Measurements from ENCODE around the gene KTN1. TPM values are rescaled to one million over a fixed set of nuclear protein-coding genes. Genes with fewer than 3 reads are reported as not detected.

KTN1 gene
- total RNA-seq, 1 experiment from 2014 or later: 199 TPM

DNA sequence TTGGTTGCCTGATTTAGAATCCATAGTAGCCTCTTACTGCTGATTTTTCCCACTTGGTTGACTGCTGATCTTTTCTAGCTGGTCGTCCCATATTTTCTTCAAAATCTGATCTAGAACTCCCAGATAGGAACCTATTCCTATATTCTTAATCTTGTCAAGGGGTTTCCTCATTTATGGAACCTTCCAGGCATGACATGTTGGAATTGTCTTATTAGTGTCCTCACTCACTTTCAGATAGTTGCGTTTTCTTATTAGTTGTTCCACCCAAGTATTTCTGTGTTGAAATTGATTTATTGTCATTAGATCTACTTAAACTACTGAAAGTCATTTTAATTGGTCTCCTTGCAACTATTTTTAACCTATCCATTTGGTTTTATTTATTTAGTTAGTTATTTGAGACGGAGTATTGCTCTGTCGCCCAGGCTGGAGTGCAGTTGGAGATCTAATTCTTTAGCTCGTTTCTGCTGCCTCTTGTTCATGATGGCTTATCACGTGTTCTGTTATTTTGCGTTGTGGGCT lies 25.0 kb downstream of the KTN1 start:
- intact Hi-C loops (cut with micrococcal nuclease; ENCODE audit: unreplicated experiment): no loop called here
- Histone ChIP-seq H3K4me3 (ENCODE audit: low read depth, low read length, poor library complexity, severe bottlenecking) (no peak overlapping the region), H3K27me3 (replicated peaks; ENCODE audit: insufficient read depth, low read depth, low read length, poor library complexity) (no peaks in the 10 kb centered on the region), H3K27ac (ENCODE audit: low read depth, low read length, poor library complexity, severe bottlenecking) (no peak overlapping the region), H3K9me3 (ENCODE audit: low read depth, low read length, poor library complexity, severe bottlenecking) (no peaks in the 10 kb centered on the region), H3K4me1 (ENCODE audit: insufficient read depth, low read length, poor library complexity, severe bottlenecking) (peaks cover 59% of the 10 kb centered on the region), H3K36me3 (ENCODE audit: insufficient read depth, low read length, poor library complexity, severe bottlenecking) (no peaks in the 10 kb centered on the region)
- ChIA-PET POLR2A (ENCODE audit: low non-redundant PET) (no interaction called here), CTCF (no interaction called here)
- DNase-seq (ENCODE audit: low spot score): no peak
- TF ChIP-seq EZH2 (IDR thresholded peaks at IDR 0.05; ENCODE audit: borderline replicate concordance, low read depth, low read length, poor library complexity, severe bottlenecking): no peak
- TF ChIP-seq, protein P1, sequence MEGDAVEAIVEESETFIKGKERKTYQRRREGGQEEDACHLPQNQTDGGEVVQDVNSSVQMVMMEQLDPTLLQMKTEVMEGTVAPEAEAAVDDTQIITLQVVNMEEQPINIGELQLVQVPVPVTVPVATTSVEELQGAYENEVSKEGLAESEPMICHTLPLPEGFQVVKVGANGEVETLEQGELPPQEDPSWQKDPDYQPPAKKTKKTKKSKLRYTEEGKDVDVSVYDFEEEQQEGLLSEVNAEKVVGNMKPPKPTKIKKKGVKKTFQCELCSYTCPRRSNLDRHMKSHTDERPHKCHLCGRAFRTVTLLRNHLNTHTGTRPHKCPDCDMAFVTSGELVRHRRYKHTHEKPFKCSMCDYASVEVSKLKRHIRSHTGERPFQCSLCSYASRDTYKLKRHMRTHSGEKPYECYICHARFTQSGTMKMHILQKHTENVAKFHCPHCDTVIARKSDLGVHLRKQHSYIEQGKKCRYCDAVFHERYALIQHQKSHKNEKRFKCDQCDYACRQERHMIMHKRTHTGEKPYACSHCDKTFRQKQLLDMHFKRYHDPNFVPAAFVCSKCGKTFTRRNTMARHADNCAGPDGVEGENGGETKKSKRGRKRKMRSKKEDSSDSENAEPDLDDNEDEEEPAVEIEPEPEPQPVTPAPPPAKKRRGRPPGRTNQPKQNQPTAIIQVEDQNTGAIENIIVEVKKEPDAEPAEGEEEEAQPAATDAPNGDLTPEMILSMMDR (conservative IDR thresholded peaks at IDR 0.05; ENCODE audit: low read depth, low read length): no peak
- no TSS peak for BruUV-seq (replicated peaks)

DNA sequence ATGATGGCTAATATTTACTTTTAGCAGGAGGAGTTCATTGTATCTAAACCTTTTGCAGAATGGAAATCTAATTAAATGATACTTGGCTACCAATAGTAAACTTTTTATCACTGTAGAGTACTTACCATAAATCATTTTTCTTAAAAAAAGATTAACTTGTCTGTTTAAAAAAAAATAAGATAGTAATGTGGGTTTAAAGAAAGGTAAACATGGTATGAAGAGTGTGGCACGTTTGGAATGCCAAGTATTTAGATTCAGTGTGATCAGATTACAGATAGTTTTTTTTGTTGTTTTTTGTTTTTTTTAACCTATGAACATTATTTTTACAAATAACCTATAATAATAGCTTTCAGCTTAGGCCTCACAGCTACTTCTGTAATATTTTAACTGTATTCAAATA lies 25.8 kb downstream of the KTN1 start:
- Histone ChIP-seq H3K27me3 (replicated peaks; ENCODE audit: insufficient read depth, low read depth, low read length, poor library complexity) (no peaks in the 10 kb centered on the region), H3K4me3 (ENCODE audit: low read depth, low read length, poor library complexity, severe bottlenecking) (no peak overlapping the region), H3K27ac (ENCODE audit: low read depth, low read length, poor library complexity, severe bottlenecking) (no peak overlapping the region), H3K36me3 (ENCODE audit: insufficient read depth, low read length, poor library complexity, severe bottlenecking) (no peaks in the 10 kb centered on the region), H3K9me3 (ENCODE audit: low read depth, low read length, poor library complexity, severe bottlenecking) (no peaks in the 10 kb centered on the region), H3K4me1 (ENCODE audit: insufficient read depth, low read length, poor library complexity, severe bottlenecking) (peaks cover 52% of the 10 kb centered on the region)
- BruUV-seq (replicated peaks): no TSS peak
- TF ChIP-seq, protein P1 (conservative IDR thresholded peaks at IDR 0.05; ENCODE audit: low read depth, low read length): no peak
- TF ChIP-seq EZH2 (IDR thresholded peaks at IDR 0.05; ENCODE audit: borderline replicate concordance, low read depth, low read length, poor library complexity, severe bottlenecking): no peak
- ChIA-PET CTCF (no interaction called here), POLR2A (ENCODE audit: low non-redundant PET) (no interaction called here)
- no peak for DNase-seq (ENCODE audit: low spot score)
- intact Hi-C loops (cut with micrococcal nuclease; ENCODE audit: unreplicated experiment): no loop called here

DNA sequence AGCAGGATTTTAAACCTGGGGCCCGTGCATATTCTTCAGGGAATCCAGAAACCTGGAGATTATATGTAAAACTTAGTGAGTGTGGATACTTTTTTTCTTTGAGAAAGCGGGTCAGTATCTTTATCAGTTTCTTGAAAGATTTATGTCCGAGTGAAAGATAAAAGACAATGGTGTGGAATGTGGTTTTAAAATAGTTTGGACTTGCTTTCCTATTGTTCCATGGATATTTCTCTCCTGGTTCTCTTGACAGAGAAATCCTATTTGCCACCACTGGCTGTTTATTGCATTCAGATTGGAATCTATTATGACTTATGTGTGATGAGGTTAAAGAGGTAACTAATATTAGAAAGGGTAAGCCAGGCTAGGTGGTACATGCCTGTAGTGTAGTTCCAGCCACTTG lies 27.4 kb downstream of the KTN1 start:
- DNase-seq (ENCODE audit: low spot score): no peak
- H3K36me3 ChIP-seq (ENCODE audit: insufficient read depth, low read length, poor library complexity, severe bottlenecking): no peaks in the 10 kb centered on the region
- H3K27ac ChIP-seq (ENCODE audit: low read depth, low read length, poor library complexity, severe bottlenecking): no peak overlapping the region
- BruUV-seq (replicated peaks): no TSS peak
- CTCF ChIA-PET: no interaction called here
- no peaks in the 10 kb centered on the region for H3K27me3 ChIP-seq (replicated peaks; ENCODE audit: insufficient read depth, low read depth, low read length, poor library complexity)
- POLR2A ChIA-PET (ENCODE audit: low non-redundant PET): no interaction called here
- intact Hi-C loops (cut with micrococcal nuclease; ENCODE audit: unreplicated experiment): no loop called here
- no peak for TF ChIP-seq EZH2 (IDR thresholded peaks at IDR 0.05; ENCODE audit: borderline replicate concordance, low read depth, low read length, poor library complexity, severe bottlenecking)
- TF ChIP-seq, protein P1 (conservative IDR thresholded peaks at IDR 0.05; ENCODE audit: low read depth, low read length): no peak
- no peak overlapping the region for H3K4me3 ChIP-seq (ENCODE audit: low read depth, low read length, poor library complexity, severe bottlenecking)
- H3K9me3 ChIP-seq (ENCODE audit: low read depth, low read length, poor library complexity, severe bottlenecking): no peaks in the 10 kb centered on the region
- H3K4me1 ChIP-seq (ENCODE audit: insufficient read depth, low read length, poor library complexity, severe bottlenecking): peaks cover 56% of the 10 kb centered on the region

Data from A673 (cell line).